Trophoblast cell (in vitro differentiated cells and primary cell): Measurements from ENCODE around the gene PHF12.

Source experiments
- DNase-seq, 2 donors: peaks; one replicate each; pipeline ENCODE4 v3.0.0-alpha.2; 2016
- H2AFZ ChIP-seq: 2 replicates; pipeline ENCODE4 v1.6.1; 2013; ENCODE audit warnings: low read length, moderate library complexity, mild to moderate bottlenecking; ENCODE audit not compliant: insufficient read depth, poor library complexity
- H2AK5ac ChIP-seq: 2 replicates; pipeline ENCODE4 v1.6.1; 2013; ENCODE audit warnings: mild to moderate bottlenecking, low read length
- H2BK120ac ChIP-seq: 2 replicates; pipeline ENCODE4 v1.6.1; 2013; ENCODE audit warnings: low read length, mild to moderate bottlenecking, moderate library complexity; ENCODE audit not compliant: insufficient read depth, poor library complexity
- H2BK12ac ChIP-seq: 2 replicates; pipeline ENCODE4 v1.6.1; 2013; ENCODE audit warnings: mild to moderate bottlenecking, low read length, moderate library complexity
- H2BK5ac ChIP-seq: 2 replicates; pipeline ENCODE4 v1.6.1; 2013; ENCODE audit warnings: low read length, low read depth, moderate library complexity, mild to moderate bottlenecking; ENCODE audit not compliant: poor library complexity
- H3K14ac ChIP-seq: 2 replicates; pipeline ENCODE4 v1.6.1; 2013; ENCODE audit warnings: mild to moderate bottlenecking, low read length
- H3K18ac ChIP-seq: 2 replicates; pipeline ENCODE4 v1.6.1; 2013; ENCODE audit warnings: mild to moderate bottlenecking, low read length
- H3K23ac ChIP-seq: 2 replicates; pipeline ENCODE4 v1.6.1; 2013; ENCODE audit warnings: low read length
- H3K27ac ChIP-seq: 2 replicates; pipeline ENCODE4 v1.5.1; 2013; ENCODE audit warnings: low read depth, mild to moderate bottlenecking, inconsistent platforms, low read length, moderate library complexity
- H3K27me3 ChIP-seq: 2 replicates; pipeline ENCODE4 v1.6.1; 2013; ENCODE audit warnings: inconsistent platforms, mild to moderate bottlenecking, low read length, moderate library complexity; ENCODE audit not compliant: insufficient read depth
- H3K36me3 ChIP-seq, 2 experiments: 1 replicate in 1 of 2; 2 replicates in 1 of 2; pipeline ENCODE4 v1.6.1; 2013; ENCODE audit warnings: low read length in 2 of 2, mild to moderate bottlenecking in 2 of 2, moderate library complexity in 1 of 2; ENCODE audit not compliant: insufficient read depth in 2 of 2, control insufficient read depth in 1 of 2
- H3K4ac ChIP-seq: 2 replicates; pipeline ENCODE4 v1.6.1; 2013; ENCODE audit warnings: low read depth, mild to moderate bottlenecking, low read length, moderate library complexity
- H3K4me1 ChIP-seq, 2 experiments: 1 replicate in 1 of 2; 2 replicates in 1 of 2; pipeline ENCODE4 v1.6.1; 2013; ENCODE audit warnings: low read length in 2 of 2, mild to moderate bottlenecking in 2 of 2, moderate library complexity in 1 of 2; ENCODE audit not compliant: insufficient read depth in 2 of 2, control insufficient read depth in 1 of 2
- H3K4me2 ChIP-seq: 2 replicates; pipeline ENCODE4 v1.6.1; 2013; ENCODE audit warnings: inconsistent platforms, mild to moderate bottlenecking, low read length, moderate library complexity
- H3K4me3 ChIP-seq: 2 replicates; pipeline ENCODE4 v1.5.1; 2013; ENCODE audit warnings: mild to moderate bottlenecking, low read depth, low read length, inconsistent platforms
- H3K79me1 ChIP-seq: one replicate; pipeline ENCODE4 v1.6.1; 2013; ENCODE audit warnings: low read length
- H3K79me2 ChIP-seq: 2 replicates; pipeline ENCODE4 v1.6.1; 2013; ENCODE audit warnings: low read length, mild to moderate bottlenecking; ENCODE audit not compliant: control insufficient read depth, insufficient read depth, poor library complexity
- H3K9ac ChIP-seq: 2 replicates; pipeline ENCODE4 v1.6.1; 2013; ENCODE audit warnings: mild to moderate bottlenecking, low read length
- H3K9me3 ChIP-seq: 2 replicates; pipeline ENCODE4 v1.6.1; 2013; ENCODE audit warnings: low read depth, mild to moderate bottlenecking, control low read depth, inconsistent platforms, low read length; ENCODE audit not compliant: insufficient read depth
- H4K12ac ChIP-seq: 2 replicates; pipeline ENCODE4 v1.6.1; 2013; ENCODE audit warnings: low read depth, mild to moderate bottlenecking, low read length, moderate library complexity
- H4K8ac ChIP-seq: 2 replicates; pipeline ENCODE4 v1.6.1; 2013; ENCODE audit warnings: low read depth, mild to moderate bottlenecking, low read length, moderate library complexity
- H4K91ac ChIP-seq: one replicate; pipeline ENCODE4 v1.6.1; 2013; ENCODE audit warnings: low read depth, mild to moderate bottlenecking, low read length, moderate library complexity
- WGBS: extraction: QIAGEN DNeasy Blood & Tissue Kit; methylation state at CpG from one replicate; pipeline ENCODE4 v1.1.7; 2013; ENCODE audit warnings: missing lambda C conversion rate; ENCODE audit not compliant: insufficient read length, insufficient coverage; ENCODE audit errors: extremely low coverage; 5-methylcytosine and 5-hydroxymethylcytosine counted together

PHF12 gene

GRCh38 chr17:28910534-28910933 is 40.8 kb downstream of the PHF12 start:
- H3K18ac ChIP-seq = no peak overlapping the region
- no peak overlapping the region for H4K8ac ChIP-seq
- peaks cover 70 to 88% of the 10 kb centered on the region in 2 experiments for H3K36me3 ChIP-seq
- no CpG with 5 or more reads among the region's 1 CpG for WGBS
- H3K4me2 ChIP-seq = no peak overlapping the region
- H2BK12ac ChIP-seq = no peak overlapping the region
- no peaks in the 10 kb centered on the region for H3K79me1 ChIP-seq
- no peak overlapping the region for H4K12ac ChIP-seq
- H3K9me3 ChIP-seq = peaks cover 4% of the 10 kb centered on the region
- no peak for DNase-seq
- H3K79me2 ChIP-seq = no peaks in the 10 kb centered on the region
- no peak overlapping the region for H2AK5ac ChIP-seq
- H3K27me3 ChIP-seq = no peaks in the 10 kb centered on the region
- no peak overlapping the region for H3K27ac ChIP-seq
- H2AFZ ChIP-seq = no peak overlapping the region
- no peak overlapping the region for H4K91ac ChIP-seq
- no peak overlapping the region for H3K9ac ChIP-seq
- H2BK5ac ChIP-seq = no peak overlapping the region
- H3K14ac ChIP-seq = no peak overlapping the region
- H3K23ac ChIP-seq = no peak overlapping the region
- no peaks in the 10 kb centered on the region for H3K4me1 ChIP-seq
- no peak overlapping the region for H3K4ac ChIP-seq
- H2BK120ac ChIP-seq = no peak overlapping the region
- H3K4me3 ChIP-seq = no peak overlapping the region

- no CpG with 5 or more reads among the region's 6 CpGs for WGBS
- no peak overlapping the region for H3K14ac ChIP-seq
- DNase-seq = no peak
- no peak overlapping the region for H2AFZ ChIP-seq
- H3K36me3 ChIP-seq = peaks cover 65 to 75% of the 10 kb centered on the region in 2 experiments
- no peaks in the 10 kb centered on the region for H3K27me3 ChIP-seq
- no peak overlapping the region for H2AK5ac ChIP-seq
- H3K18ac ChIP-seq = no peak overlapping the region
- no peak overlapping the region for H4K8ac ChIP-seq
- no peaks in the 10 kb centered on the region for H3K79me1 ChIP-seq
- no peak overlapping the region for H3K4ac ChIP-seq
- no peak overlapping the region for H3K4me3 ChIP-seq
- H2BK120ac ChIP-seq = no peak overlapping the region
- no peak overlapping the region for H3K4me2 ChIP-seq
- no peaks in the 10 kb centered on the region for H3K79me2 ChIP-seq
- H3K27ac ChIP-seq = no peak overlapping the region
- no peak overlapping the region for H2BK5ac ChIP-seq
- peaks cover 4% of the 10 kb centered on the region for H3K9me3 ChIP-seq
- no peak overlapping the region for H4K12ac ChIP-seq
- H4K91ac ChIP-seq = no peak overlapping the region
- peaks cover 0 to 2% of the 10 kb centered on the region in 2 experiments for H3K4me1 ChIP-seq
- no peak overlapping the region for H3K9ac ChIP-seq
- no peak overlapping the region for H2BK12ac ChIP-seq
- no peak overlapping the region for H3K23ac ChIP-seq
Observed at GRCh38 chr17:28908640-28909167, 42.6 kb downstream of the PHF12 start.

- Histone ChIP-seq H3K23ac (no peak overlapping the region), H4K91ac (no peak overlapping the region), H2BK120ac (no peak overlapping the region), H4K8ac (no peak overlapping the region), H3K14ac (no peak overlapping the region), H3K4ac (no peak overlapping the region), H3K4me2 (no peak overlapping the region), H2BK5ac (no peak overlapping the region), H3K79me1 (no peaks in the 10 kb centered on the region), H2AFZ (no peak overlapping the region), H3K4me3 (no peak overlapping the region), H3K4me1 (peaks cover 2 to 5% of the 10 kb centered on the region in 2 experiments), H3K27me3 (no peaks in the 10 kb centered on the region), H4K12ac (no peak overlapping the region), H2AK5ac (no peak overlapping the region), H3K9me3 (peaks cover 4% of the 10 kb centered on the region), H2BK12ac (no peak overlapping the region), H3K79me2 (no peaks in the 10 kb centered on the region), H3K36me3 (peaks cover 58 to 67% of the 10 kb centered on the region in 2 experiments), H3K9ac (no peak overlapping the region), H3K27ac (no peak overlapping the region), H3K18ac (no peak overlapping the region)
- no peak for DNase-seq
- no CpG with 5 or more reads among the region's 3 CpGs for WGBS
Observed at GRCh38 chr17:28907709-28908475, 43.4 kb downstream of the PHF12 start.

- H2AFZ ChIP-seq = no peak overlapping the region
- peaks cover 5% of the 10 kb centered on the region for H3K79me1 ChIP-seq
- no CpG with 5 or more reads among the region's 7 CpGs for WGBS
- no peak overlapping the region for H2AK5ac ChIP-seq
- no peak overlapping the region for H3K14ac ChIP-seq
- H3K79me2 ChIP-seq = peaks cover 7% of the 10 kb centered on the region
- H2BK5ac ChIP-seq = no peak overlapping the region
- H3K9ac ChIP-seq = no peak overlapping the region
- no peak overlapping the region for H3K27ac ChIP-seq
- no peak overlapping the region for H2BK120ac ChIP-seq
- peak; percentile 62 to 72 for DNase-seq
- H4K8ac ChIP-seq = no peak overlapping the region
- H3K4me1 ChIP-seq = peaks cover 5 to 8% of the 10 kb centered on the region in 2 experiments
- no peak overlapping the region for H3K4me2 ChIP-seq
- peaks cover 49 to 57% of the 10 kb centered on the region in 2 experiments for H3K36me3 ChIP-seq
- H2BK12ac ChIP-seq = no peak overlapping the region
- no peaks in the 10 kb centered on the region for H3K27me3 ChIP-seq
- H3K4me3 ChIP-seq = no peak overlapping the region
- H4K91ac ChIP-seq = no peak overlapping the region
- H3K9me3 ChIP-seq = peaks cover 4% of the 10 kb centered on the region
- H3K4ac ChIP-seq = no peak overlapping the region
- no peak overlapping the region for H3K18ac ChIP-seq
- H3K23ac ChIP-seq = no peak overlapping the region
- no peak overlapping the region for H4K12ac ChIP-seq
Observed at GRCh38 chr17:28906706-28907438, 44.4 kb downstream of the PHF12 start.
